Smooth muscle cell (in vitro differentiated cells): ENCODE measurements around the gene PSMA2. TPM values are rescaled to one million over a fixed set of nuclear protein-coding genes. Genes with fewer than 3 reads are reported as not detected.

Source experiments
- DNase-seq: peaks from one replicate; lab custom pipeline; 2025; ENCODE audit not compliant: unreplicated experiment; lab: John Stamatoyannopoulos, UW
- H2AFZ ChIP-seq: fragments of 200-600 bp; sonication (generic); 2 replicates; pipeline ENCODE4 v1.6.0; 2016; ENCODE audit warnings: antibody characterized with exemption, low read depth, mild to moderate bottlenecking
- H3F3A ChIP-seq: fragments of 200-600 bp; sonication (generic); 2 replicates; pipeline ENCODE4 v1.6.0; 2017; ENCODE audit warnings: antibody characterized with exemption, low read depth
- H3K27ac ChIP-seq: fragments of 200-600 bp; sonication (generic); 2 replicates; pipeline ENCODE4 v1.5.1; 2016; ENCODE audit warnings: low read depth, mild to moderate bottlenecking
- H3K27me3 ChIP-seq: fragments of 200-600 bp; sonication (generic); 2 replicates; pipeline ENCODE4 v1.6.1; 2016; ENCODE audit warnings: low read depth, mild to moderate bottlenecking
- H3K36me3 ChIP-seq: fragments of 200-600 bp; sonication (generic); 2 replicates; pipeline ENCODE4 v1.5.1; 2016; ENCODE audit warnings: low read depth
- H3K4me1 ChIP-seq: fragments of 200-600 bp; sonication (generic); 2 replicates; pipeline ENCODE4 v1.5.1; 2016; ENCODE audit warnings: low read depth
- H3K4me2 ChIP-seq: fragments of 200-600 bp; sonication (generic); 2 replicates; pipeline ENCODE4 v1.6.0; 2016; ENCODE audit warnings: mild to moderate bottlenecking
- H3K4me3 ChIP-seq: fragments of 200-600 bp; sonication (generic); 2 replicates; pipeline ENCODE4 v1.5.1; 2016; ENCODE audit warnings: mild to moderate bottlenecking
- H3K79me2 ChIP-seq: fragments of 200-600 bp; sonication (generic); 2 replicates; pipeline ENCODE4 v1.6.0; 2016; ENCODE audit warnings: low read depth, mild to moderate bottlenecking
- H3K9ac ChIP-seq: fragments of 200-600 bp; sonication (generic); 2 replicates; pipeline ENCODE4 v1.6.0; 2016; ENCODE audit warnings: low read depth
- H3K9me3 ChIP-seq: fragments of 200-600 bp; sonication (generic); replicated peaks from 2 replicates; pipeline ENCODE4 v1.5.1; 2016; ENCODE audit warnings: low read depth
- H4K20me1 ChIP-seq: fragments of 200-600 bp; sonication (generic); 2 replicates; pipeline ENCODE4 v1.6.0; 2016; ENCODE audit warnings: low read depth
- WGBS: methylation state at CpG from one replicate; pipeline ENCODE4 v1.1.7; 2016; ENCODE audit warnings: low lambda C conversion rate; 5-methylcytosine and 5-hydroxymethylcytosine counted together
- polyA plus RNA-seq: library from polyadenylated mRNA; unstranded; fragments of >200 nt; fragmentation: Nextera tagmentation; extraction: Ambion mirVana; gene quantifications from 2 replicates; pipeline ENCODE4 v1.2.1, GENCODE V29; 2016
- total RNA-seq: library from RNA; depleted of rRNA; stranded (reverse); fragments of >200 nt; gene quantifications from 2 replicates; pipeline ENCODE4 v1.2.3, GENCODE V29; 2014
- TF ChIP-seq, protein P1 (sequence below): fragments of 200-600 bp; sonication (generic); IDR thresholded peaks from 2 replicates; pipeline ENCODE4 v1.5.1; 2017; ENCODE audit warnings: borderline replicate concordance, mild to moderate bottlenecking, antibody characterized with exemption; ENCODE audit not compliant: insufficient read depth, poor library complexity, severe bottlenecking

PSMA2 gene
- total and polyA plus RNA-seq, 2 experiments from 2014 or later, result 178 to 246 TPM

DNA sequence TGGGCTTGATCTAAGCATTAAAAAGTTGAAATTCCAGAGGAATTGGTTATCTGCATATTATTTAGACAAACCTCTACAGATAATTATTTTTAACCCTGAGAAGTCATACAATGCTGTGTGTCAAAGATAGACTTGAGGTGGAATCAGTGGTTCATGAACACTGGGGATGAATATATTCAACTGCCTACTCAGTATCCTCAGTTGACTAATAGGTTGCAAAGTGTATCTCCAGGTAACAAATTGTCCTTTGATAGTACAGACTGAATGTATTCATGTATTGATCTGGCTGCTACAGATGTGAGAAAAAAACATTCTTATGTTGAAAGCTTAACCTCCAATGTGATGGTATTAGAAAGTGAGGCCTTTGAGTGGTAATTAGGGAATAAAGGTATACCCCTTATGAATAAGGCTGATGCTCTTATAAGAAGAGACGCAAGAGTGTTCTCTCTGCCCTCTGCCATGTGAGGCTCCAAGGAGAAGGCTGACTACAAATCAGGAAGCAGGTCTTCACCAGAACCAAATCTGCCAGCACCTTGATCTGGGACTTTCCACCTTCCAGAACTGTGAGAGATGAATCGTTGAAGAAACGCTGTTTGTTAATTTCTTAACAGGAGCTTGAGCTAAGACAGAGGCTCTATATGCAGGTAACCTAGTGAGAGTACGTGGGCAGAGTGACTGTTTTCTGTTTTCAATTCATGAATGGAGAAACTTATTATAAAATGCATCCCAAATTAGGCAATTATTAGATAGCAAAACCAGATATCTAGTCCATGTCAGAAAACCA, 7.7 kb upstream of the PSMA2 start:
- TF ChIP-seq, protein P1, sequence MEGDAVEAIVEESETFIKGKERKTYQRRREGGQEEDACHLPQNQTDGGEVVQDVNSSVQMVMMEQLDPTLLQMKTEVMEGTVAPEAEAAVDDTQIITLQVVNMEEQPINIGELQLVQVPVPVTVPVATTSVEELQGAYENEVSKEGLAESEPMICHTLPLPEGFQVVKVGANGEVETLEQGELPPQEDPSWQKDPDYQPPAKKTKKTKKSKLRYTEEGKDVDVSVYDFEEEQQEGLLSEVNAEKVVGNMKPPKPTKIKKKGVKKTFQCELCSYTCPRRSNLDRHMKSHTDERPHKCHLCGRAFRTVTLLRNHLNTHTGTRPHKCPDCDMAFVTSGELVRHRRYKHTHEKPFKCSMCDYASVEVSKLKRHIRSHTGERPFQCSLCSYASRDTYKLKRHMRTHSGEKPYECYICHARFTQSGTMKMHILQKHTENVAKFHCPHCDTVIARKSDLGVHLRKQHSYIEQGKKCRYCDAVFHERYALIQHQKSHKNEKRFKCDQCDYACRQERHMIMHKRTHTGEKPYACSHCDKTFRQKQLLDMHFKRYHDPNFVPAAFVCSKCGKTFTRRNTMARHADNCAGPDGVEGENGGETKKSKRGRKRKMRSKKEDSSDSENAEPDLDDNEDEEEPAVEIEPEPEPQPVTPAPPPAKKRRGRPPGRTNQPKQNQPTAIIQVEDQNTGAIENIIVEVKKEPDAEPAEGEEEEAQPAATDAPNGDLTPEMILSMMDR, result no peak
- H4K20me1 ChIP-seq, result peaks cover 2% of the 10 kb centered on the region

DNA sequence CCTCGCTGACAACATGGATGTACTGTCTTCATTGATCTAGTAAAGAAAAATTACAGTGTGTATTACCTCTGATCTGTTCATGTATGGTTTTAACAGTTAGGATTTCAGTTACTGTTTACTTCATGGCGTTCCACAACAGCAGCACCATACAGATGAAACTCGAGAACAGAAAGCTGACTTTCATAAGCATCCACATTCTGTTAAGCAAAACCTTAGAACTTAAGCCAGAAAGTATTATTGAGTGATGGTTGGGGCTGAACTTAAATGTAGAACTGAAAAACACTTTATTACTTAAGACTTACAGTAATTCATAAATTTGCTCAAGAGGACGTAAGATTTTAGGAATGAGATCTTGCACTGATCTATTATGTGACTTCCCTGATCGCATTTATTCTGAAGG, 3.9 kb upstream of the PSMA2 start:
- H4K20me1 ChIP-seq, result peaks cover 14% of the 10 kb centered on the region
- H2AFZ ChIP-seq, result no peak overlapping the region
- no peak overlapping the region for H3K27ac ChIP-seq
- peaks cover 36% of the 10 kb centered on the region for H3K79me2 ChIP-seq
- no peak overlapping the region for H3K9ac ChIP-seq
- 96% methylated on average over 5 of the region's 5 CpGs for WGBS
- TF ChIP-seq, protein P1, result no peak
- H3K4me3 ChIP-seq, result no peak overlapping the region
- H3K27me3 ChIP-seq, result no peaks in the 10 kb centered on the region
- peaks cover 9% of the 10 kb centered on the region for H3K4me1 ChIP-seq
- H3K4me2 ChIP-seq, result no peak overlapping the region
- no peaks in the 10 kb centered on the region for H3K36me3 ChIP-seq
- no peaks in the 10 kb centered on the region for H3F3A ChIP-seq
- DNase-seq, result no peak
- no peaks in the 10 kb centered on the region for H3K9me3 ChIP-seq

More for the DNA sequence above, 7.7 kb upstream of the PSMA2 start:
- Histone ChIP-seq H3K27ac (no peak overlapping the region), H3F3A (no peaks in the 10 kb centered on the region), H3K4me3 (no peak overlapping the region), H3K9me3 (no peaks in the 10 kb centered on the region), H3K4me1 (no peaks in the 10 kb centered on the region), H3K4me2 (no peak overlapping the region), H3K27me3 (no peaks in the 10 kb centered on the region), H3K36me3 (no peaks in the 10 kb centered on the region), H3K9ac (no peak overlapping the region), H3K79me2 (peaks cover 6% of the 10 kb centered on the region), H2AFZ (no peak overlapping the region)
- 77% methylated on average over 4 of the region's 4 CpGs for WGBS
- DNase-seq, result no peak

DNA sequence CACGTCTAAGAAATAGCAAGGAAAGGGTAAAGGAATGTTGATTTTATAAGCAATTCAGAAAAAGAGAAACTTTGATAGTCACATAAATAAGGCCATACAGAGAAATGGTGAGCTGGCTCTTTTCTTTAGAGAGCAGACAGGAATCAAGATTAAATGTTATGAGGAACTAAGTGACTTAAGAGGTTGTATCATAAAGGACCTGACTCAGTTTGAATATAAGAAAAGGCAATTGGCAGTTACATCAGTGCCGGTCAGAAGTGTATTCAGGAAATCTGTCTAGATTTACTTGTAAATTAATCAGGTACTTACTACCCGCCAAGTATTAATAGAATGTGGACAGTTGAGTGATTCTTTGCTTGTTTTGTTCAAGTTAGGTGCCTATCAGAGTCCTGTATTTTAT, 2.3 kb upstream of the PSMA2 start:
- Histone ChIP-seq H3F3A (no peaks in the 10 kb centered on the region), H3K9me3 (no peaks in the 10 kb centered on the region), H3K36me3 (no peaks in the 10 kb centered on the region), H3K4me2 (peak overlapping the region; percentile 6), H4K20me1 (peaks cover 29% of the 10 kb centered on the region), H3K27ac (no peak overlapping the region), H3K4me3 (no peak overlapping the region), H3K27me3 (no peaks in the 10 kb centered on the region), H3K79me2 (peaks cover 52% of the 10 kb centered on the region), H3K9ac (no peak overlapping the region), H3K4me1 (peaks cover 17% of the 10 kb centered on the region), H2AFZ (no peak overlapping the region)
- TF ChIP-seq, protein P1, result no peak
- WGBS, result 92% methylated on average over 3 of the region's 3 CpGs
- no peak for DNase-seq
